Gastroesophageal sphincter (tissue), 4 donors: Measurements from ENCODE around the gene MAT2A. TPM values are rescaled to one million over a fixed set of nuclear protein-coding genes. Genes with fewer than 3 reads are reported as not detected.

Source experiments
- ATAC-seq: fragments of 150-250 bp; one replicate; pipeline ENCODE4 v1.9.1; 2016; ENCODE audit warnings: mild to moderate bottlenecking, moderate library complexity
- H3K27ac ChIP-seq, 4 donors: fragments of 200-600 bp; sonication (generic) in 3 of 4; 1 replicate in 3 of 4; 2 replicates in 1 of 4; pipeline ENCODE4 v1.5.1; 2016 to 2019
- H3K27me3 ChIP-seq: fragments of 200-600 bp; sonication (generic); one replicate; pipeline ENCODE4 v1.5.1; 2019
- H3K36me3 ChIP-seq, 2 donors: fragments of 200-600 bp; sonication (generic); one replicate each; pipeline ENCODE4 v1.5.1; 2019; ENCODE audit warnings: control low read depth in 1 of 2
- H3K4me1 ChIP-seq, 3 donors: fragments of 200-600 bp; sonication (generic); 1 replicate in 2 of 3; 2 replicates in 1 of 3; pipeline ENCODE4 v1.5.1; 2016 to 2019; ENCODE audit warnings: control low read depth in 2 of 3
- H3K4me3 ChIP-seq, 2 donors: fragments of 200-600 bp; sonication (generic); one replicate each; pipeline ENCODE4 v1.5.1; 2019; ENCODE audit warnings: mild to moderate bottlenecking in 1 of 2, moderate library complexity in 1 of 2
- H3K9me3 ChIP-seq, 3 donors: fragments of 200-600 bp; sonication (generic); one replicate each; pipeline ENCODE4 v1.5.1; 2017 to 2019; ENCODE audit warnings: control low read depth in 2 of 3
- CTCF ChIP-seq, 4 experiments: fragments of 200-600 bp in 2 of 4; fragments of 450-650 bp in 2 of 4; sonication (generic) in 1 of 4; IDR thresholded peaks; one replicate each; pipeline ENCODE4 v1.5.1; 2017 to 2019; ENCODE audit warnings: antibody characterized with exemption in 4 of 4, mild to moderate bottlenecking in 2 of 4, moderate library complexity in 2 of 4
- EP300 ChIP-seq: sonication (generic); formaldehyde crosslinking; IDR thresholded peaks from one replicate; pipeline ENCODE4 v1.6.1; 2017; ENCODE audit warnings: antibody characterized with exemption, mild to moderate bottlenecking
- POLR2A ChIP-seq, 2 donors: fragments of 450-650 bp; IDR thresholded peaks; one replicate each; pipeline ENCODE4 v1.6.1; 2017; ENCODE audit warnings: antibody characterized with exemption in 2 of 2, mild to moderate bottlenecking in 2 of 2, moderate library complexity in 1 of 2
- POLR2AphosphoS5 ChIP-seq: sonication (generic); formaldehyde crosslinking; IDR thresholded peaks from one replicate; pipeline ENCODE4 v1.6.1; 2017; ENCODE audit warnings: antibody characterized with exemption
- WGBS, 2 donors: methylation state at CpG; one replicate each; pipeline ENCODE4 v1.1.5; 2018; ENCODE audit warnings: low coverage in 1 of 2; 5-methylcytosine and 5-hydroxymethylcytosine counted together
- total RNA-seq, 4 donors: library from RNA; depleted of rRNA; stranded (reverse); fragments of >200 nt; gene quantifications; one replicate each; pipeline ENCODE4 v1.1.0, GENCODE V29; 2016

The MAT2A gene
- total RNA-seq, 4 donors from 2014 or later, result 68.5 to 295 (median 130) TPM

DNA sequence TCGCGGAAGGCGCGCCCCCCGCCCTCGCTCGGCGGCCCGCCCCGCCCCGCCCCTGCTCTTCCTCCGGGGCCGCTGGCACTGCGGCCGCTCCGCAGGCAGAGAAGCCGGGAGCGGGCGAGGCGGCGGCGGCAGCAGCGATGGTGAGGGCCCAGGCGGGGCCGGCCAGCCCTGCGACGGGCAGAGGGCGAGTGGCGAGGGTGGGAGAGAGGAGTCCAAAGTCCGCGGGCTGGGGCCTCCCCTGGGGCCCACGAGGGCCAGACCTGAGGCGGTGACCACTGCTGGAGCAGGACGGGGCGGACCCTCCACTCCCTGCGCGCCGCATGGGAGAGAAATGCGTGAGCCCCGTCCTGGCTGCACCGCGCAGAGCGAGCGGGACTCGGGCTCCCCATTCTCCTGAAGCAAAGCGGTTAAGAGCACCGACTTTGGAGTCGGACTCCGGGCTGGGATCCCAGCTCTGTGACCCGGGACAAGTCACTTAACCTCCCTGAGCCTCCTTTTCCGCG, 45.4 kb downstream of the MAT2A start, which contains the start of gene VAMP5:
Gene VAMP5, plus strand, starts transcription at position 78 of the 503 bp plus-strand sequence. Its CDS starts 60 bp downstream, at position 138.
- Histone ChIP-seq H3K4me3 (peak within 1 kb of the TSS; percentile 39 to 79), H3K4me1 (peaks cover 0 to 72% (median 29%) of the 10 kb centered on the region in 3 donors), H3K36me3 (no peaks in the 10 kb centered on the region), H3K9me3 (no peaks in the 10 kb centered on the region), H3K27ac (peak within 1 kb of the TSS; percentile 41 to 90 (median 89)), H3K27me3 (no peaks in the 10 kb centered on the region)
- peak; percentile 52 for ATAC-seq
- TF ChIP-seq POLR2AphosphoS5 (peak; percentile 43), EP300 (no peak), CTCF (IDR thresholded peaks at IDR 0.05) (no peak), POLR2A (IDR thresholded peaks at IDR 0.05) (peak; percentile 55 to 63)
- no CpG with 5 or more reads among the region's 52 CpGs for WGBS, 2 donors

DNA sequence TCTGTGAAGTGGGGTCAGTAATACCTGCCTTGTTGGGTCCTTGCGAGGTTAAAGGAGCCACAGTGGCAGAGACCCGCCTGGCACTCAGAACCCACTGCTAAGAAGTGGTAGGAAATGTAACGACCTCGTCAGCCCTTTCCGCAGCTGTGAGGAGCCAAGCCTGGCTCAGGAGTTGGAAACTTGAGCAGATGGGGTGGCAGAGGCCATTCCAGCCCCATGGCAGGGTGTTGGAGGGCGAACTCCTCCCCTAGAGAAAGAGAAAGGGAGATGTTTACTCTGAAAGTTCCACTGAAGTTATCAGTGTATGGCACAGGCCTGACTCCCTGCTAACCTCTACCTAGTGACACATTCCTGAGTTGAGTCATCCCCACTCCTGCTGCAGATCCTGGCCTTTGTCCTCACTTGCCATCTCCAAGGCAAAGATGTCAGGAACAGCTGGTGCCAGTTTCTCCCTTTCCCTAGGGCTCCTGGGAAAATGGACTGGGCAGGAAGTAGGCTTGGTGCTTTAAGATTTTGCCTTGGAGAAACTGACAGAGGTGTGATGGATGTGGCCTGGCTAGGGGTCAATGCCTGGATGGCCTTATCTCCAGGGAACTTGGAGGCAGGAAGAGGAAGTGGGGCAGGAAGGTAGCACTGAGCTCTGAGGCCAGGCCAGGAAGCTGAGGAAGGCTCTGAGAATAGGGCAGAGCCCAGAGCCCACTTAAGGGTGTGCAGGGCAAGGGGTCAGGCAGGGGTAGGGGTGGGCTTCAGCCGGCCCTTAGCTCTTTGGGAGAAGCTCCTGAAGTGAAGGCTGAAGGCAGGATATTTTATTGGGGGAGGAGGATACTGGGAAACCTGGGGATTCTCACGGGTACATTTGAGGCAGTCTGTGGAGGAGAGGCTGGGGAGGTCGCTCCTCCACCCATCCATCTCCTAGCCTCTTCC, 46.2 kb downstream of the MAT2A start:
- H3K4me3 ChIP-seq, result peak overlapping the region; percentile 39 to 79
- WGBS, 2 donors, result 27 to 40% methylated on average over 3 to 4 of the region's 9 CpGs
- peak overlapping the region; percentile 41 to 90 (median 89) for H3K27ac ChIP-seq
- peak; percentile 72 for ATAC-seq
- no peak for TF ChIP-seq EP300
- TF ChIP-seq POLR2AphosphoS5, result peak; percentile 79
- H3K36me3 ChIP-seq, result no peaks in the 10 kb centered on the region
- H3K27me3 ChIP-seq, result no peaks in the 10 kb centered on the region
- H3K4me1 ChIP-seq, result peaks cover 0 to 72% (median 33%) of the 10 kb centered on the region in 3 donors
- H3K9me3 ChIP-seq, result no peaks in the 10 kb centered on the region

GRCh38 chr2:85585781-85586105, 46.8 kb downstream of the MAT2A start:
- H3K4me1 ChIP-seq, result peaks cover 0 to 76% (median 31%) of the 10 kb centered on the region in 3 donors

GRCh38 chr2:85588236-85588635, 49.3 kb downstream of the MAT2A start:
- WGBS, 2 donors, result 85 to 89% methylated on average over 4 of the region's 4 CpGs
- Histone ChIP-seq H3K27ac (peak overlapping the region in 3 of 4 donors; percentile 33 to 73 (median 63)), H3K4me3 (no peak overlapping the region), H3K9me3 (no peaks in the 10 kb centered on the region), H3K36me3 (peaks cover 0 to 5% of the 10 kb centered on the region in 2 donors), H3K27me3 (no peaks in the 10 kb centered on the region), H3K4me1 (peaks cover 0 to 97% (median 42%) of the 10 kb centered on the region in 3 donors)
- TF ChIP-seq POLR2AphosphoS5, result no peak
- no peak for TF ChIP-seq EP300
- no peak for TF ChIP-seq POLR2A (IDR thresholded peaks at IDR 0.05)
- TF ChIP-seq CTCF (IDR thresholded peaks at IDR 0.05), result no peak
- no peak for ATAC-seq

More at GRCh38 chr2:85585781-85586105, 46.8 kb downstream of the MAT2A start:
- no peak for ATAC-seq
- no peaks in the 10 kb centered on the region for H3K36me3 ChIP-seq
- H3K9me3 ChIP-seq, result no peaks in the 10 kb centered on the region
- H3K27ac ChIP-seq, result peak overlapping the region; percentile 41 to 90 (median 89)
- H3K27me3 ChIP-seq, result no peaks in the 10 kb centered on the region
- WGBS, 2 donors, result 50 to 60% methylated on average over 1 of the region's 1 CpG
- TF ChIP-seq POLR2AphosphoS5 (peak; percentile 86), CTCF (IDR thresholded peaks at IDR 0.05) (no peak)
- peak overlapping the region in 1 of 2 donors; percentile 79 for H3K4me3 ChIP-seq

GRCh38 chr2:85588645-85589044, 49.7 kb downstream of the MAT2A start:
- 85 to 88% methylated on average over 3 to 4 of the region's 4 CpGs for WGBS, 2 donors
- H3K9me3 ChIP-seq, result no peaks in the 10 kb centered on the region
- peak overlapping the region in 3 of 4 donors; percentile 33 to 73 (median 63) for H3K27ac ChIP-seq
- H3K4me3 ChIP-seq, result no peak overlapping the region
- no peaks in the 10 kb centered on the region for H3K27me3 ChIP-seq
- peaks cover 0 to 6% of the 10 kb centered on the region in 2 donors for H3K36me3 ChIP-seq
- peaks cover 0 to 95% (median 39%) of the 10 kb centered on the region in 3 donors for H3K4me1 ChIP-seq
- ATAC-seq, result no peak
- no peak for TF ChIP-seq POLR2AphosphoS5
- no peak for TF ChIP-seq EP300
- TF ChIP-seq CTCF (IDR thresholded peaks at IDR 0.05), result no peak
- no peak for TF ChIP-seq POLR2A (IDR thresholded peaks at IDR 0.05)
